HG03521 (cell line): ENCODE data around the gene CTNNAL1.
"Not testable (repeated sequence)": the region's sequence is repeated elsewhere in the genome, so short reads cannot be mapped to it uniquely, and the experiment has no call there.

Experiments used
- ATAC-seq: cut with Tn5 transposase; IDR thresholded peaks from one replicate; pipeline ENCODE4 v1.9.1; 2021; ENCODE audit warnings: mild to moderate bottlenecking, moderate library complexity; ENCODE audit not compliant: unreplicated experiment

Gene CTNNAL1

DNA sequence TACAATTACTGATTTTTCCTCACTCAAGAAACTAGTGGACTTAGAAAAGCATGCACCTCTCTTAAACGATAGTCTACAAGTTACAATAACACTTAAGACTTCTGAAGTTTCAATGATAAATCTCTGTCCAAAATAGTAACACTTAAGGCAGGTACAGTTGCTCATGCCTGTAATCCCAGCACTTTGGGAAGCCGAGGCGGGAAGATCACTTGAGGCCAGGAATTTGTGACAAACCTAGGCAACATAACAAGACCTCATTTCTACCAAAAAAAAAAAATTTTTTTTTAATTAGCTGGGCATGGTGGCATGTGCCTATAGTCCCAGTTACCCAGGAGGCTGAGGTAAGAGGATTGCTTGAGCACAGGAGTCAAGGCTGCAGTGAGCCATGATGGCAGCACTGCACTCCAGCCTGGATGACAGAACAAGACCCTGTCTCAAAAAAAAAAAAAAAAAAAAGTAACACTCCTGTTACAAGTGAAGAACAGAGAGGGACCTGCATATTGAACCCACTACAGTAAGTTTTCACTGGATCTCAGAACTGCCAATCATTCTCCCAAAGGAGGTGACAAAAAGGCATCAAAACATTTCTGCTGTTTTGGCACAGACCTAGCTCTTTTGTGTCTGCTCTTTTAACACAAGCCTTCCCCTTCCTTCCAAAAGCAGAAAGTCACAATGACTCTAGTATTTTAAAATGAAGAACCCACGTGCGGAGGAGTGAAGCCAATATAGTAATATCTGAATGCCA is 75.6 kb downstream of the CTNNAL1 start:
- no peak for ATAC-seq

DNA sequence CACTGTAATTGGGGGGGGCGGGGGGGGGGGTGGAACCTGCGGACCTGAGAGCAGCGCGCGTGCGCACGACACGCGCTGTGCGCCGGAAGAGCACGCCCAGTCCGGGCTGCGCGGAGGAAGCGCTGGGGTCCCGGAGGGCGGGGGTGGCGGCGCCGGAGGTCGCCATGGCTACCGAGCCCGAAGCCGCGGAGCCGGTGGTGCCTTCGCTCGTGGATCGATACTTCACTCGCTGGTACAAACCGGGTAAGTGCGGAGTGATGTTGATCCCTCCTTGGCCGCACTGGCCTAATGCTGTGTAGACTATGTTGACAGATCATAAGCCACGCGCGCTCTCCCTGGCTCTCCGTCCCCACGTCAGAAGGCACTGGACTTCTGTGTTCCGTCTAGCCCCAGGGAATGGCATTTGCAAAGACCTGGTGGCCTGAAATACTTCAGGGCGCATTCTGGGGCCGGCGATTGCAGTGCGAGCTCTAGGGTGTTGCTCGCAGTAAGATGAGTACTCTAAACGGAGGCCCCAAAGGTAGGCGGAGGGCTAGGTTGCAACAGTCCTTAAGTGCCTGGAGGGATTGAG is 78.9 kb downstream of the CTNNAL1 start, which contains the start of gene ABITRAM:
Gene ABITRAM (plus strand): TSS at position 78 of the 571 bp plus-strand sequence. CDS start 87 bp downstream, at position 165.
- peak; percentile 82 for ATAC-seq

DNA sequence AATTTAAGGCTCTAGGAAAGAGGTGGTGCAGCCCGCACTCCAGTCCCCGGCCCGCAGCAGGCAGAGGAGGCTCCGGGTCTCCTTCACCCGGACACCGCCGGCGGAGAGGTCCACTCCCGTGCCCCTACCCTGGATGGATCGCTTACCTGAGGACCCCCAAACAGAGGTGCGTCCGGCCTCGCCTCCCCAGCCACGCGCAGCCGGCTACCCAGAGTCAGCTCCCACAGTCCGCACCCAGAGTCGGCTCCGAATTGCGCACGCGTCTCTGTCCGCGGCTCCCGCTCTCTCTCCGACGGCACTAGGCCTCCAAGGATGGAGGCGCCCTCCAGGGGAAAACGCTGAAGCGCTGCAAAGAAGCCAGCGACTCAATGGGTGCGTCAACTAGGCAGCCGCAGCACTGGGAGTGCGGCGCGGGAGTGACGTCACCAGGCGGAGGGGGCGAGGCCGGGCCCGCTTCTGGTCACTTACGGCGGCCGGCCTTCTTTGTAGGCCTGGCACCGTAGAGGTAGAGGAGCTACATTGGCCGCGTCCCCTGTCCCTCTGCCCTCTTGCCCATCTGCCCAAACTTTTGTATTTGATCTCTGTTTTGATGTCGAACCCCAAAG is 79.5 kb downstream of the CTNNAL1 start, which contains the start of gene ELP1:
Gene ELP1 (minus strand): TSS at position 407 of the 605 bp plus-strand sequence. CDS start 2,978 bp downstream, outside the sequence.
- ATAC-seq = peak; percentile 83

DNA sequence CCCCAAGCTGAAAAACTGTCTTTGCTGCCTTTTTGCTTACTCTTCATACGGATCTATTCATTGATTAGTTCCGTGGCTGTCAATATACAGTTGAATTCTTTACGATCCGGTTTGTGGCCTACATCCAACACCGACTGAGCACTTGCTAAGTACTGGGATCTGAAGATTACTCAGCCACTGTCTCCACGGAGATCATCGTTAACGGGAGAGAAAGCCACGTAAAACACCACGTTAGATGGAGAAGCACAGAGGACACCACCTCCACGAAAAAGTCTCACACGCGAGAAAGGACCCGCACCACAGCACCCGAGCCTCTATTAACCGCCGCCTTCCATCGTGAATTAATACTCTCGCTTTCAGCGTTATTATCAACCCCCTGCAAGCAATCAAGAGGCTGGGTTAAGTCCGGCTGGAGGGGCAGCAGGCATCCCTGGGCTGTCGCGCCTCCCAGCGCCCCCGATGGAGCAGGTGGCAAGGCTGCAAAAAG is 80.0 kb downstream of the CTNNAL1 start:
- no peak for ATAC-seq

DNA sequence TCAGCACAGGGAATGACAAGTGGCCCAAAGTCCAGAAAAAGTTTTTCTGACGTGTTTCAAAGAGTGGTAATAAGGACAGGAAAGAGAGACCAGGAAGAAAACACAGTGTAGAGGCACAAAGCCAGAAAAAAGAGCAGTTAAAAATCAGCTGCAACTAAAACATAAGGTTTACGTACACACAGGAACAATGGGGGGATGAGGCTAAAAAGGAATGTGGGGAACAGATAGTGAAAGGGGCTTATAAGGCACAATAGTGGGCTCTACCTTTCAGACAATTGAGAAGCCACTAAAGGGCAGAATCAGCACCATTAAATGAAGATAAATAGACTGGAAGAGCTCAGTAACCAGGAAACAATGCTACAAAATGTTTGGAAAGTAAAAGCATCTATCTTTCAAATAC is 84.9 kb downstream of the CTNNAL1 start:
- ATAC-seq = no peak

DNA sequence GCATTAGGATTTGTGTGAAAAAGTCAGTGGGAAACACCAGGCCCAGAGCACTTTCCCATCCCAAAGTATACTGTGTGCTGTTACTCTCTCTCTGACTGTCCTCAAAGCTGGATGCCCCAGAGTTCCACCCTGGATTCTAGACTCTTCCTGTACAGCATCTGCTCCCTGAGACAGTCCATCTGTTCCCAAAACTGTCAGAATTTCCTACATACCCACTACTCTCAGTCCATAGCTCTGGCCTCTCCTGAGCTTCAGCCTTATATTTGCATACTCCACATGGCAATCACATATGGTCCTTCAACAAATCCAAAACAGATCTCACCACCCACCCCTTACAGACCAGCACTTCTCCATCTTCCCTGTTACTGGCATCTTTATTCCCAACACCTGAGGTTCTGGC is 88.8 kb downstream of the CTNNAL1 start:
- no peak for ATAC-seq

DNA sequence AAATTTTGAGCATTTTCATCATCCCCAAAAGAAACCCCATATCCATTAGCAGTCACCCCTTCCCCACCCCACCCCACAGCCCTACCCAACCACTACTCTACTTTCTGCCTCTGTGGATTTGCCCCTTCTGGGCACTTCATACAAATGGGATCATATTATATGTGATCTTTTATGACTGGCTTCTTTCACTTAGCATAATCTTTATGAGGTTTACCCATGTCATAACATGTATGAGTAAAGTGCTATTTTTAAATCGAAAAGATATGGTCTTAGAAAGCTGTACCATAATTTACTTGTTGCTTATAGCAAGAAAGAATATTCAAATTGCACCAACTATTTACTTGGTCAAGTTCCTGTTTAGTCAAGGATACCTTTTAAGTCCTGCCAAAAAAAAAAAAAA is 92.1 kb downstream of the CTNNAL1 start:
- ATAC-seq = no peak

DNA sequence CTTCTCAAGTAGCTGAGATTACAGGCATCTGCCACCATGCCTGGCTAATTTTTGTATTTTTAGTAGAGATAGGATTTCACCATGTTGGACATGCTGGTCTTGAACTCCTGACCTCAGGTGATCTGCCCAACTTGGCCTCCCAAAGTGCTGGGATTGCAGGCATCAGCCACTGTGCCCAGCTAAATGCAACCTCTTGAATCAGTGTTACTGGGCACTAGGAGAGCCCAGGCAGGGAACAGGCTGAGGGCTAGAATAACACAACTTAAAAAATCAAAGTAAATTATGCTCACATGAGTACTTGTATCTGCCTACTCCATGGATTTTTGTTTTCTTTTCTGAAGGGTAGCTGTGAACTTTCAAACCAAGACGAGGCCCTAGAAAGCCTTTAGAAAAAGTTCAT is 92.9 kb downstream of the CTNNAL1 start:
- ATAC-seq = not testable (repeated sequence)

DNA sequence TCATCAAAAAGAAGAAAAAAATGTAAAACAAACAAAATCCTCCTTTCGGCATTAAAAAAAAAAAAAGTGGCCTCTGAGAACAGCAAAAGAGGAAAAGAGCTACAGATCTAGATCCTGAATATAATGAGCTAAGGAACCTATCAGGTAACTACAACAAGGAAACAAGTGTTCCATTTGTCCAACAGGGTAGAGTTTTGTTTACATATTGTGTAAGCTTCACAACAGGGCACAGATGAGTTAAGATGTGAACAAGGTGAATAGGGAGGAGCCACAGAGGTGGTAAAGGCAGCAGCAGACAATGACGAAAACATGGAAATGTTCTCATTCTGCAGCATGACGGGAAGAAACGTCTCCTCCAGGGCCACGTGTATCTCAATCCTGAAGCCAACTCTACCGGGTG is 93.8 kb downstream of the CTNNAL1 start:
- ATAC-seq = no peak

DNA sequence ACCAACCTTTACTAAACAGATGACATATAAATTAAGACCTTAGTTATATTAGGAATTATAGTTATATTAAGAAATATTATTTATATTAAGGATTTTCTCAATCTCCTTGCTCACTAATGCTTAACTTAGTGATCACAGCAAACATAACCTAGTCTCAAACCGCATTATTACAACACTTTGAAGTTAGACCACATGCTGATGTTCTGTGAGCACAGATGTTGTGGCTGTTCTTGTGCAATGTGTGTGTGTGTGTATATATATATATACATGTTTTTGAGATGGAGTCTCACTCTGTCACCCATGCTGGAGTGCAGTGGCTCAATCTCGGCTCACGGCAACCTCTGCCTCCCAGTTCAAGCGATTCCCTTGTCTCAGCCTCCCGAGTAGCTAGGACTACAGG is 99.9 kb downstream of the CTNNAL1 start:
- ATAC-seq = no peak

DNA sequence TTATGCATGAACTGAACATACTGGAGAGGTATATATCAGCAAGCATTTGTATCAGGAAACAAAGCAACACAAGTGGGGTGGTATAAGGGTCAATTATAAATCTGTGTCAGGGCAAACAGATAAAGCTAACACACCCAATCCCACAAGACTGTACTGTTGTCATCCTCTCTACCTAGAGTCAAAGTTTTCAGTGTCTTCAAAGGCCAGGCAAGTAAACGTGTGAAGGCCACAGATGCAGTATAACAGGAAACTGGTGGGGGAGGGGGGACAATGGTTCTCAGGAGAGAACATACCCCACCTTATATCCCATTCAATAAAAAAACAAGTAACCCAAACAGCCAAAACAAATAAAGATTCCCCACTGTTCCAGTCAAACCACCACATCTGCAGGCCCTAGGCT is 101.5 kb downstream of the CTNNAL1 start:
- ATAC-seq = no peak

DNA sequence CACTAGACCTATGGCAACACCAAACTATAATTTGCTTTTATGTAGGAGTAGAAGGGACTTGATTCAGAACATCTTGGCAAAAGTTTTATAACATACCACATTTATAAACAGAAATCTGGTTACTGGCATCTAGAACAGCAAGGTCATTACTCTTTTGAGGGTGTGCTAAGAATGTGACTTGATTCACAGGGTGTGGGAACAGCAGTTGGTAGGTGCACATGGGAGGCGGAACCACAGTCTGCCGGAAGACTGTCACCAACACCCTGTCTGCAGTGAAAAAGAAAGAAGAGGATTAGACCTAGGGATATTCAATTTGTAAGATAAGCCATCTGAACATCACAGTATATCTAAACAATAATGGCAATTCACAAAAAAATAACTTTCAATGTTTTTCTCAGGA is 102.4 kb downstream of the CTNNAL1 start:
- no peak for ATAC-seq

DNA sequence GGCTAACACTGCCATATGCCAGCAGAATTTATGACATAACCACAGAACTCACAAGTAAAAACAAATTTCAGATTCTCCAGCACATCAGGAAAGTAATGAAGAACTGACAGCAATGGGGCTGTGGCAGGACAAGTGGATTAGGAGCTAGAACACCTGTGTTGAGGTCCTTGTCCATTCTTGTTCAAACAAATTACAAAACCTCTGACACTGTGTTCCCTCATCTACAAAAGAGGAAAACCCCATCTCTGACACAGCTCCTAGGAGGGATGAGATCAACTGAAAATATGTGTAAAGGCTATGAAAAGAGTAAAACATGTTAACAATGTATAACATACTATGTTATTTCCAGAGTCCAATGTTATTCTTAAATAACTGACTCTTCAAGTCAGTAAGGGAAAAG is 102.9 kb downstream of the CTNNAL1 start:
- no peak for ATAC-seq

DNA sequence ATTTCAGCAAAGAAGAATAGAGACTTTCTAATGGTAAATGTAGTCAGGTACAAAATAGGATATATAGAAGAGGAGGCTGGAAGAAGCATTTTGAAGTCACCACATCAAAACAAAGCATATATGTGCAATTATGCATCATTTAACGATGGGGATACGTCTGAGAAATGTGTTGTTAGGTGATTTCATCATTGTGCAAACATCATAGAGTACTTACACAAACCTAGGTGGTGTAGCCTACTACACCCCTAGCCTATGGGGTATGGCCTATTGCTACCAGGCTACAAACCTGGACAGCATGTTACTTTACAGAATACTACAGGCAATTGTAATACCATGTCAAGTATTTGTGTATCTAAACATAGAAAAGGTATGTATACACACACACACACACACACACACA is 107.8 kb downstream of the CTNNAL1 start:
- ATAC-seq = no peak

DNA sequence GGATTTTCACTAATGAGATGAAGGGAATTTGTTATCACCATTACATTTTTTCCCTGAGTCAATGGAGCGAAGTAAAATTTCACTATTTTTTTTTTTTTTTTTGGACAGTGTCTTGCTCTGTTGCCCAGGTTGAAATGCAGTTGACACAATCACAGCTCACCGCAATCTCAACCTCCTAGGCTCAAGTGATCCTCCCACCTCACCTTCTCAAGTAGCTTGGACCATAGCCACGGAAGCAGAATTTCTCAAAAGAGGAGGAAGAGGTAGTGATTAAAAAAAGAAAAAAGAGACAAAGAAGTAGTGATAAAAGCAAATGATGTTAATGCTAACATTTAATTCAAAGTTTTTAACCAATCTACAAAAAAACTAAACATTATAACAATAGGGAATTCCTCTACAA is 109.1 kb downstream of the CTNNAL1 start:
- no peak for ATAC-seq

DNA sequence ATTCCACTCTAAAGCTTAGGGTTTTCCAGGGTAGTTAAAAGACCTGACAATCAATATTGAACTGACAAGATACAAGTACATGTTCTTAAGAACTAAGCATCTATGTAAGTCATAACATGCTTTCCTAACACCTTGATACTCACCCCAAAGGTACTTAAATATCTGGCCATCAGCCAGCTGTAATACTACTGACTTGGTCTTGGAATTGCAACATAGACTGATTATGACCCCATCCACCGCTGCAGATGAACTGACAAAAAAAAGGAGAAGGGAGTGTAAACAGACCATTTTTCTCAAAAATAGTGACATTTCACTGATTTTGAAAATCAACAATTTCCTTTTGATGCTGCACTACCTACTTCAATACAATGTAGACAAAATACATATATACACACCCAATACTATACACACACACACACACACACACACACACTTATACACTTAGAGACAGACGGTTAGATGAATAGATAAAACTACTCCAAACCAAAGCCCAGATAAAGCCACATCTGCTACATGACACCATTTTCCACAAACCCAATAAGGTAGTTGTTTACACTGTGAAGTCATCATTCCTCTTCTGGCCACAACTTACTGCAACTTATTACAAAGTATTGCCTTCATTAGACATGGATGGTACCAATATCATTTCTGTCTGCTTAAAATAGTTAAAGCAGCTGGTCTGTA is 109.7 kb downstream of the CTNNAL1 start:
- no peak for ATAC-seq

DNA sequence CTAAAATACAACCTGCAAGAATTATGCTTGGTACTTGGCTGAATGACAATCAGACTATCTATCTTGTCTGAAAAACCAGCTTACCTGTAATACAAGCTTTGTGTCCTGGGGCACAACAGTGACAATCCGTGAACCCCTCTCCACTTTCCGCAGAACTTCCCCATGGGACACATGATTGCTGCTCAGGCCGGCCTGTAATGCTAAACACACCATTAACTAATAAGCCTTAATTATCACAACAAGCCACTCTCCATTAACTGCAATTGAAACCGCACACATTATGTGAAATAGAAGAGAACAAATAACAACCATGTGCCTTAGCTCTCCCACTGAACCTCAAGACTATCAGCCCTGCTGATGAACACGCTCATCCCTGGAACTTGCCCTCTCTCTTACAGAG is 113.1 kb downstream of the CTNNAL1 start:
- no peak for ATAC-seq

DNA sequence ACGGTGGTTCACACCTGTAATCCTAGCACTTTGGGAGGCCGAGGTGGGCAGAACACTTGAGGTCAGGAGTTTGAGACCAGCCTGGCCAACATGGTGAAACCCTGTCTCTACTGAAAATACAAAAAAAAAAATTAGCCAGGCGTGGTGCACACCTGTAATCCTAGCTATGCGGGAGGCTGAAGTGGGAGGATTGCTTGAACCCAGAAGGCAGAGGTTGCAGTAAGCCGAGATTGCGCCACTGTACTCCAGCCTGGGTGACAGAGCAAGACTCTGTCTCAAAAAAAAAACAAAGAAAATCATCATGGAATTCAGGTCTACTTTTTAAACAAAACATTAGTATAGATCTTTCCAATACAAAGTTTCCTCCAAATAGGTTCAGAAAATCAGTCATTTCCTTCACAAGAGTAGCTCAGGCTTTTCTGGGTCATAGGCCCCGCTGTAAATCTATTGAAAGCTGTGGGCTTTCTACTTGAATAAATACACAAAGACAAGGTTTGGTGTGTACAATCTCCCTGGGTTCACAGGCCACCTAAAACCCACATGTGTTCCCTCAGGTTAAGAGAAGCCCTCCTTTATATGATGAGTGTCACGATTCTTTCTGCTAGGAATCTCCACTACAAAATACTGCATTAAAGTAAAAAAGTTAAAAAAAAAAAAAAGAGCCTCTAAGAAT is 114.1 kb downstream of the CTNNAL1 start:
- ATAC-seq = not testable (repeated sequence)

DNA sequence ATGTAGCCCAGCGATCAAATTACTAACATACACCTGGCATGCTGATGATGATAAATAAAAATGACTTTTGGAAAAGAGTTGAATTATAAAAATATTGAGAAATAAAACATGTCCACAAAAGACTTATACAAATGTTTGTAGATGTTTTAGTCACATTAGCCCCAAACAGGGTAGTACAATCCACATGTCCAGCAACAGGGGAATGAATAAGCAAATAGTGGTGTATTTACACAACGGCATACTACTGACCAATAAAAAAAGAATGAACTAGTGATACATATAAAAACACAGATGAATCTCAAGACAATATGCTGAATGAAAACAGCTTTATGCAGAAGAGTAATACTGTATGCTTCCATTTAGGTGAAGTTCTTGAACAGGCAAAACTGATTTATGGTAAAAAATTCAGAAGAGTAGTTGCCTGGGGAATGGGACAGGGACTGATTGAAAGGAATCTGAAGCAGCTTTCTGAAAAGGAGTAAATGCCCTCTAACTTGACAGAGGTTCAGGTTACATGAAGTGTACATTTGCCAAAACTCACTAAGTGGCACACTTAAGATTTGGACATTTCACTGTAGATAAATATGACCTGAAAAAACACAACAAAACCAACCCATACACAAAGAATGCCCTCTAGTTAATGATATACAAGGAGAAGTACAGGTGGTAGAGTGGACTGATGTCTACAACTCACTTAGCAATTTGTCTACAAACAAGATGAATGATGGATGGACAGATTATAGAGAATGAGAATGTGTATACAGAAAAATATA is 115.8 kb downstream of the CTNNAL1 start:
- ATAC-seq = no peak
